ENCODE measurements around the gene SLAMF7.

The SLAMF7 gene

GRCh38 chr1:160800645-160801408, 61.8 kb downstream of the SLAMF7 start:
- no peak for DNase-seq (ENCODE audit: low spot score)

GRCh38 chr1:160801836-160802580, 63.0 kb downstream of the SLAMF7 start:
- no peak for DNase-seq (ENCODE audit: low spot score)

Data from AG08396 (cell line).